ENCODE measurements around the gene RFX8. TPM values are rescaled to one million over a fixed set of nuclear protein-coding genes. Genes with fewer than 3 reads are reported as not detected.

The RFX8 gene
- total RNA-seq, 1 experiment from 2014 or later: not detected

DNA sequence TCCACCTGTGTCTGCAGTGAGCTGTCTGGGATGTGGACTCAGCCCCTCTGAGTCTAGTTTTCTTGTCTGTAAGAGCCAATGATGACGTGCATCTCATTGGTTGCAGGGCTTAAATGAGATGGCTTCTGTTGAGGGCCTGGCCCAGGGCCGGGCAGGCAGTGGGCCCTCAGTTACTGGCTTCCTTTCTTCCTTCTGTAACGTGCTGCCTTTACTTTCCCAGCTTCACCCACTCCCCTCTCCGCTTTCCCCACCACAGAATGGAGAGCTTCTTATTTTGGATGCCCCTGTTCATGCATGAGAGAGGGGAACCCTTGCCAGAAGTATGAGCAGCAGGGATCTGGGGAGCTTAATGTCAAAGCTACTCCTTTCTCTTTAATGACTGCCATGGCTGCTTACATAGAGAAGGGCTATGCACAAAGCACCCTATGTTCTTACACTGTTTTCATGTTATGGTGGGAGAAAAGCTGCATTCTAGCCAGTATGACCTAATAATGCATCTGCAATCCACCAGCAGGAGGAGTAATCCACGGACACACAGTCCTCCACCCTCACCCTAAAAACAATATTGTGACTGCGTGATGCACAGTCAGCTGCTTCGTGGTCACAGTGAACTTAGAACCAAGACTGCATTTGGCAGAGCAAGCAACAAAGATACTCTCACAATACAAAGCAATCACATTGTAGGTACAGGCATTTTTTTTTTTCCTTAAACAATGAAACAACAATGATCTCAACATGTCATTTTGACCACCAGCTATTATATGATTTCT, 124.8 kb downstream of the RFX8 start:
- Mint-ChIP-seq H3K4me1 (ENCODE audit: low read depth, unreplicated experiment) (peaks cover 38% of the 10 kb centered on the region), H3K9me3 (ENCODE audit: unreplicated experiment) (no peaks in the 10 kb centered on the region), H3K36me3 (ENCODE audit: insufficient read depth, unreplicated experiment) (peaks cover 37% of the 10 kb centered on the region), H3K27me3 (ENCODE audit: insufficient read depth, unreplicated experiment) (no peaks in the 10 kb centered on the region), H3K4me3 (ENCODE audit: unreplicated experiment) (no peak overlapping the region), H3K27ac (ENCODE audit: unreplicated experiment) (peak overlapping the region; percentile 80)
- H3K36me3 ChIP-seq (ENCODE audit: control insufficient read depth, insufficient read depth, low read length): no peaks in the 10 kb centered on the region
- ChIA-PET POLR2A (interaction anchor here (0.5 to 2.4 kb wide), 2 partner anchors 11 to 37 kb away, joined by 3 to 10 read pairs; partner anchors contain the start of gene CREG2), CTCF (interaction anchor here (0.7 to 2.9 kb wide), 8 partner anchors 8 to 338 kb away, joined by 3 to 46 read pairs (median 4); partner anchors contain the start of gene CREG2)
- no peak overlapping the region for H3K4me3 ChIP-seq (ENCODE audit: low read depth, low read length)
- no peak for DNase-seq
- no peaks in the 10 kb centered on the region for H3K27me3 ChIP-seq (replicated peaks; ENCODE audit: control insufficient read depth, insufficient read depth, low read length)
- TF ChIP-seq, protein P1, sequence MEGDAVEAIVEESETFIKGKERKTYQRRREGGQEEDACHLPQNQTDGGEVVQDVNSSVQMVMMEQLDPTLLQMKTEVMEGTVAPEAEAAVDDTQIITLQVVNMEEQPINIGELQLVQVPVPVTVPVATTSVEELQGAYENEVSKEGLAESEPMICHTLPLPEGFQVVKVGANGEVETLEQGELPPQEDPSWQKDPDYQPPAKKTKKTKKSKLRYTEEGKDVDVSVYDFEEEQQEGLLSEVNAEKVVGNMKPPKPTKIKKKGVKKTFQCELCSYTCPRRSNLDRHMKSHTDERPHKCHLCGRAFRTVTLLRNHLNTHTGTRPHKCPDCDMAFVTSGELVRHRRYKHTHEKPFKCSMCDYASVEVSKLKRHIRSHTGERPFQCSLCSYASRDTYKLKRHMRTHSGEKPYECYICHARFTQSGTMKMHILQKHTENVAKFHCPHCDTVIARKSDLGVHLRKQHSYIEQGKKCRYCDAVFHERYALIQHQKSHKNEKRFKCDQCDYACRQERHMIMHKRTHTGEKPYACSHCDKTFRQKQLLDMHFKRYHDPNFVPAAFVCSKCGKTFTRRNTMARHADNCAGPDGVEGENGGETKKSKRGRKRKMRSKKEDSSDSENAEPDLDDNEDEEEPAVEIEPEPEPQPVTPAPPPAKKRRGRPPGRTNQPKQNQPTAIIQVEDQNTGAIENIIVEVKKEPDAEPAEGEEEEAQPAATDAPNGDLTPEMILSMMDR (IDR thresholded peaks at IDR 0.05; ENCODE audit: insufficient read depth in 1 of 2, low read depth in 1 of 2, low read length in 1 of 2, severe bottlenecking in 1 of 2, unreplicated experiment in 1 of 2): peak; percentile 32 to 53
- no peaks in the 10 kb centered on the region for H3K9me3 ChIP-seq
- H3K4me1 ChIP-seq: peaks cover 44% of the 10 kb centered on the region
- BruUV-seq (replicated peaks): no TSS peak
- intact Hi-C loops (cut with micrococcal nuclease; ENCODE audit: unreplicated experiment): loop anchor here (1.0 to 5.0 kb wide), 2 partner anchors 10 to 347 kb away; partner anchors contain the start of gene MAP4K4

DNA sequence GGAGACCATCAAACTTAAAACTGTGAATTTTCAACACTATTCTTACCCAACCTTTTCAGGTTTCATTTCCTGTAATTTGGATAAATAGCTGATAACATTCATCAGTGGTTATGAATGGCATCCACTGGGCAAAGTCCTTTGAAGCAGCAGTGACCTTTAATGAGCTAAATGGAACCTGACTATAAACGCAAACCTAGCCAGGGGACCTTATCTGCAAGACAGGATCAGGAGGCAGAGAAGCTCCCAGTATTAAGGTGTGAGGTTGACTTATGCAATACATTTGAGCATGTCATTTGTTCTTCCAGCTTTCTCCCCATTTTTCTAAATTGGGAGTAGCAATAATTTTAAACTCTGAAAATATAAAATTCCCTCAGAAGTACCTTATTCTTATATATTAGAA, 126.0 kb downstream of the RFX8 start:
- POLR2A ChIA-PET: interaction anchor here (0.7 to 2.4 kb wide), 3 partner anchors 11 to 40 kb away, joined by 5 to 10 read pairs (median 5); partner anchors contain the start of genes CREG2 and RNF149
- intact Hi-C loops (cut with micrococcal nuclease; ENCODE audit: unreplicated experiment): loop anchor here (5.0 kb wide), 1 partner anchor 348 kb away; the partner anchor contains the start of gene MAP4K4

More for the DNA sequence above, 126.0 kb downstream of the RFX8 start:
- BruUV-seq (replicated peaks): no TSS peak
- Mint-ChIP-seq H3K4me1 (ENCODE audit: low read depth, unreplicated experiment) (peaks cover 30% of the 10 kb centered on the region), H3K27me3 (ENCODE audit: insufficient read depth, unreplicated experiment) (no peaks in the 10 kb centered on the region), H3K4me3 (ENCODE audit: unreplicated experiment) (peak overlapping the region; percentile 33), H3K9me3 (ENCODE audit: unreplicated experiment) (no peaks in the 10 kb centered on the region), H3K36me3 (ENCODE audit: insufficient read depth, unreplicated experiment) (peaks cover 29% of the 10 kb centered on the region), H3K27ac (ENCODE audit: unreplicated experiment) (peak overlapping the region; percentile 83)
- H3K9me3 ChIP-seq: no peaks in the 10 kb centered on the region
- DNase-seq: peak; percentile 69 to 81
- H3K4me1 ChIP-seq: peaks cover 41% of the 10 kb centered on the region
- no peak overlapping the region for H3K4me3 ChIP-seq (ENCODE audit: low read depth, low read length)
- no peaks in the 10 kb centered on the region for H3K27me3 ChIP-seq (replicated peaks; ENCODE audit: control insufficient read depth, insufficient read depth, low read length)
- CTCF ChIA-PET: interaction anchor here (0.6 to 2.9 kb wide), 7 partner anchors 9 to 99 kb away, joined by 3 to 46 read pairs (median 3); partner anchors contain the start of gene CREG2
- TF ChIP-seq, protein P1 (IDR thresholded peaks at IDR 0.05; ENCODE audit: insufficient read depth in 1 of 2, low read depth in 1 of 2, low read length in 1 of 2, severe bottlenecking in 1 of 2, unreplicated experiment in 1 of 2): no peak
- H3K36me3 ChIP-seq (ENCODE audit: control insufficient read depth, insufficient read depth, low read length): no peaks in the 10 kb centered on the region

Other genes with a start within 250 kb of the RFX8 start
- gene CNOT11, start 222.2 kb downstream of the RFX8 start, total RNA-seq (2022): 110 and 120 TPM in 2 replicates
- 96.8 and 101 TPM in 2 replicates for gene RNF149, start 166.4 kb downstream of the RFX8 start, total RNA-seq (2022)
- gene CREG2, start 87.6 kb downstream of the RFX8 start, total RNA-seq (2022): 119 and 120 TPM in 2 replicates
- 257 and 263 TPM in 2 replicates for gene MAP4K4, start 222.6 kb upstream of the RFX8 start, total RNA-seq (2022)